ENCODE data around the gene DBNDD1.

GRCh38 chr16:89958068-89958467 is 61.2 kb downstream of the DBNDD1 start:
- TF ChIP-seq CTCF (IDR thresholded peaks at IDR 0.05) (no peak), POLR2A (IDR thresholded peaks at IDR 0.05; ENCODE audit: low read depth) (no peak), POLR2AphosphoS5 (IDR thresholded peaks at IDR 0.05) (no peak)
